HepG2 (cell line): ENCODE data around the gene MAB21L4. TPM values are rescaled to one million over a fixed set of nuclear protein-coding genes. Genes with fewer than 3 reads are reported as not detected.

Source experiments
- CCDC6 ChIP-seq: sonication (generic); formaldehyde crosslinking; IDR thresholded peaks from 2 replicates; pipeline ENCODE4 v1.8.1; 2022; ENCODE audit warnings: mild to moderate bottlenecking, missing genetic modification reagents, moderate library complexity
- FLYWCH1 ChIP-seq: sonication (generic); formaldehyde crosslinking; IDR thresholded peaks from 2 replicates; pipeline ENCODE4 v1.8.1; 2023; ENCODE audit warnings: mild to moderate bottlenecking, missing genetic modification reagents
- FOSL1 ChIP-seq: sonication (generic); formaldehyde crosslinking; IDR thresholded peaks from 2 replicates; pipeline ENCODE4 v1.9.0; 2021; ENCODE audit warnings: missing genetic modification reagents, borderline replicate concordance
- HMGA1 ChIP-seq: sonication (generic); formaldehyde crosslinking; conservative IDR thresholded peaks from 2 replicates; pipeline ENCODE4 v1.4.0; 2020; ENCODE audit warnings: missing genetic modification reagents
- JARID2 ChIP-seq: sonication (generic); formaldehyde crosslinking; IDR thresholded peaks from 2 replicates; pipeline ENCODE4 v1.8.1; 2023; ENCODE audit warnings: missing genetic modification reagents, inconsistent platforms; ENCODE audit not compliant: insufficient replicate concordance
- KLF13 ChIP-seq: sonication (generic); formaldehyde crosslinking; IDR thresholded peaks from 2 replicates; pipeline ENCODE4 v1.4.0; 2020; ENCODE audit warnings: mild to moderate bottlenecking, missing genetic modification reagents
- POLR2AphosphoS5 ChIP-seq: IDR thresholded peaks from 2 replicates; pipeline ENCODE4 v1.6.1; 2012; ENCODE audit warnings: low read depth, low read length
- PRDM15 ChIP-seq: sonication (generic); formaldehyde crosslinking; IDR thresholded peaks from 2 replicates; pipeline ENCODE4 v1.4.0; 2020; ENCODE audit warnings: missing genetic modification reagents
- RFX3 ChIP-seq: IDR thresholded peaks from 2 replicates; pipeline ENCODE4 v1.6.1; 2016; ENCODE audit warnings: missing biosample characterization, missing genetic modification reagents
- SNRNP70 ChIP-seq: fragments of 200-400 bp; formaldehyde crosslinking; IDR thresholded peaks from 2 replicates; pipeline ENCODE4 v1.6.1; 2017; ENCODE audit warnings: mild to moderate bottlenecking, low read depth, low read length, moderate library complexity
- ZBED4 ChIP-seq: sonication (generic); formaldehyde crosslinking; IDR thresholded peaks from 2 replicates; pipeline ENCODE4 v1.4.0; 2020; ENCODE audit warnings: missing genetic modification reagents, borderline replicate concordance
- ZMYM3 ChIP-seq: sonication (generic); formaldehyde crosslinking; IDR thresholded peaks from 2 replicates; pipeline ENCODE4 v1.5.1; 2020; ENCODE audit warnings: mild to moderate bottlenecking, missing genetic modification reagents
- ZNF17 ChIP-seq: sonication (generic); formaldehyde crosslinking; IDR thresholded peaks from 2 replicates; pipeline ENCODE4 v1.5.0; 2020; ENCODE audit warnings: mild to moderate bottlenecking, missing genetic modification reagents
- ZNF276 ChIP-seq: sonication (generic); formaldehyde crosslinking; IDR thresholded peaks from 2 replicates; pipeline ENCODE4 v1.4.0; 2020; ENCODE audit warnings: mild to moderate bottlenecking, low read depth, missing genetic modification reagents
- ZNF280B ChIP-seq: sonication (generic); formaldehyde crosslinking; IDR thresholded peaks from 2 replicates; pipeline ENCODE4 v1.5.0; 2020; ENCODE audit warnings: missing genetic modification reagents, mild to moderate bottlenecking, borderline replicate concordance
- ZNF652 ChIP-seq: IDR thresholded peaks from 2 replicates; pipeline ENCODE4 v1.6.1; 2016; ENCODE audit warnings: low read depth, borderline replicate concordance
- ZSCAN25 ChIP-seq: sonication (generic); formaldehyde crosslinking; IDR thresholded peaks from 2 replicates; pipeline ENCODE4 v1.8.0; 2022; ENCODE audit warnings: mild to moderate bottlenecking, missing genetic modification reagents
- polyA plus RNA-seq, 8 experiments: library from polyadenylated mRNA; depleted of rRNA in 3 of 8; stranded (reverse) in 7 of 8; unstranded in 1 of 8; fragments of >200 nt; fragmentation: Illumina TruSeq in 4 of 8; extraction: Trizol in 4 of 8; gene quantifications; 2 replicates each; pipeline versions ENCODE4 v1.2.1 to v1.2.3, GENCODE V29; 2011 to 2016; ENCODE audit warnings: low read depth in 4 of 8, missing spikeins in 1 of 8, mixed read lengths in 1 of 8; ENCODE audit not compliant: insufficient read depth in 1 of 8
- total RNA-seq, 5 experiments: library from RNA; depleted of rRNA; stranded (reverse); fragments of >200 nt; fragmentation: Illumina TruSeq; extraction: Trizol; gene quantifications; 2 replicates each; pipeline ENCODE4 v1.2.3, GENCODE V29; 2016; ENCODE audit warnings: low read depth in 1 of 5

Gene MAB21L4
- total and polyA plus RNA-seq, 2 of the 13 experiments (the other 11 are each of a cell fraction or from before 2014, with no cell fraction given) = 3.0 to 14.0 TPM

- TF ChIP-seq HMGA1 (CRISPR knock-in tag) (no peak), FOSL1 (no peak), ZSCAN25 (CRISPR knock-in tag) (peak; percentile 98), ZNF276 (peak; percentile 91; the same call in 1 of the 2 replicates), JARID2 (CRISPR knock-in tag) (peak; percentile 50), ZNF652 (CRISPR knock-in tag) (no peak), SNRNP70 (no peak), ZNF280B (peak; percentile 97), ZMYM3 (CRISPR knock-in tag) (peak; percentile 81; the same call in 1 of the 2 replicates), PRDM15 (CRISPR knock-in tag) (peak; percentile 79; the same call in 1 of the 2 replicates), POLR2AphosphoS5 (peak; percentile 47), ZBED4 (peak; percentile 98), ZNF17 (CRISPR knock-in tag) (peak; percentile 88; the same call in 1 of the 2 replicates), RFX3 (CRISPR knock-in tag) (peak; percentile 72), KLF13 (0 out of 2 replicates have a peak, but pooled peaks have one; percentile 15), FLYWCH1 (peak; percentile 19; the same call in 1 of the 2 replicates), CCDC6 (CRISPR knock-in tag) (peak; percentile 96)
Observed at GRCh38 chr2:240857039-240858008, 38.6 kb downstream of the MAB21L4 start (continued).
